ENCODE measurements around the gene MINK1.

- TF ChIP-seq CTCF (conservative IDR thresholded peaks at IDR 0.05 in 1 of 2, IDR thresholded peaks at IDR 0.05 in 1 of 2; ENCODE audit: extremely low read depth in 1 of 2, insufficient read depth in 1 of 2, low read depth in 1 of 2, low read length in 2 of 2) (no peak), EZH2 (IDR thresholded peaks at IDR 0.05; ENCODE audit: borderline replicate concordance, low read length) (peak; percentile 59)
Observed at GRCh38 chr17:4785311-4786105, 47.6 kb upstream of the MINK1 start.

Measured in mammary epithelial cell (primary cell).